Myocyte (in vitro differentiated cells): Measurements from ENCODE around the gene PC. TPM values are rescaled to one million over a fixed set of nuclear protein-coding genes. Genes with fewer than 3 reads are reported as not detected.
"Not testable (repeated sequence)": the region's sequence is repeated elsewhere in the genome, so short reads cannot be mapped to it uniquely, and the experiment has no call there.

ENCODE experiments used
- DNase-seq: peaks from one replicate; pipeline ENCODE4 v3.0.0-alpha.2; 2012; ENCODE audit warnings: low read depth
- total RNA-seq: library from RNA; depleted of rRNA; stranded (reverse); fragments of >200 nt; gene quantifications from 2 replicates; pipeline ENCODE4 v1.2.3, GENCODE V29; 2014

The PC gene
- total RNA-seq, 1 donor from 2014 or later = 55.2 TPM

- no peak for DNase-seq
Observed at GRCh38 chr11:66844496-66845142, 113.6 kb downstream of the PC start.

GRCh38 chr11:66843776-66844495 lies 114.2 kb downstream of the PC start:
- DNase-seq = no peak

GRCh38 chr11:66842896-66843775 lies 115.0 kb downstream of the PC start, which contains the start of gene RCE1:
RCE1 (plus strand) TSS chr11:66843441; CDS start chr11:66843456, 15 bp downstream.
- DNase-seq = peak; percentile 89

DNA sequence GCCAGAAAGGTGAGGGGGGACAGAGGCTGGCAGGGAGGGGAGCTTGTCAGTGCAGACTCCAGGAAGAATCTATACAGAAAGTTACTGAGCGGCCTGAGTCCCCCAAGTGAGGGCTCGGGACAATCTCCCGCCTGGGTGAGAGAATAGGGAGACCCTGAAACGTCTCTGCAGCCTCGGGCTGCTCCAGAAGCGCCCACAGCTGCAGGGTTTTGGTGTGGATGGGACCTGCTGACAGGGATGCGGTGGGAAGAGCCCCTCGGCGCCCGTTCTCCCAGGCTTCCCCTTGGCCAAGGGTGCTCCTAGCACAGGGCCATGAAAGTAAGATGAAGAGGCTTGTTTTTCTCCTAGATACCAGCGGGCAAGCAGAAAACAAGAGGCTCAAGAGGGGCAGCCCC lies 115.7 kb downstream of the PC start:
- no peak for DNase-seq

DNA sequence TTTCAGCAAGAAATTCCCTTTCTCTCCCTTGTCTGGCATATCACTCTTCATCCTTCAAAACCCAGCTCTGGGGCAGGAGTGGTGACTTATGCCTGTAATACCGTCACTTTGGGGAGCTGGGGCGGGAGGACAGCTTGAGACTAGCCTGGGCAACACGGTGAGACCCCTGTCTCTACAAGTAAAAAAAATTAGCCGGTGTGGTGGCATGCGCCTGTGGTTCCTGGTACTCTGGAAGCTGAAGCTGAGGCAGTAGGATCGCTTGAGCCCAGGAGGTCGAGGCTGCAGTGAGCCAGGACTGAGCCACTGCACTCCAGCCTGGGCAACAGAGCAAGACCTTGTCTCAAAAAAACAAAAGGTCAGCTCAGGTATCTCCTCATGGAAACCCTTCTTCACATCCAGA lies 116.3 kb downstream of the PC start:
- no peak for DNase-seq

GRCh38 chr11:66840317-66841091 lies 117.7 kb downstream of the PC start:
- DNase-seq = no peak

DNA sequence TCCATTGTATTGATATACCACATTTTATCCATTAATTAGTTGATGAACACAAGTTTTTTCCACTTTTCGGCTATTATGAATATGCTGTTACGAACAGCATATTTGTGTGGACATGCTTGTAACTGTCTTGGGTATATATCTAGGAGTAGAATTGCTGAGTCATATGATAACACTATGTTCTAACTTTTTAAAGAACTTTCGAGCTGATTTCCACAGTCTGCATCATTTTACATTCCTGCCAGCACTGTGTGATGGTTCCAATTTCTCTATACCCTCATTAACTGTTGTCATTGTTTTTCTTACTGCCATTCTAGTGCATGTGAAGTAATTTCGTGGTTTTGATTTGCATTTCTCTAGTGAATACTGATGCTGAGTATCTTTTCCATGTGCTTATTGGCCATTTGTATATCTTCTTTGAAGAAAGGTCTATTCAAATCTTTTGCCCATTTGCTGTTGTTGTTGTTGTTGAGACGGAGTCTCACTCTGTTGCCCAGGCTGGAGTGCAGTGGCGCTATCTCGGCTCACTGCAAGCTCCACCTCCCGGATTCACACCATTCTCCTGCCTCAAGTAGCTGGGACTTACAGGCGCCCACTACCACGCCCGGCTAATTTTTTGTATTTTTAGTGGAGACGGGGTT lies 122.3 kb downstream of the PC start:
- DNase-seq = no peak

DNA sequence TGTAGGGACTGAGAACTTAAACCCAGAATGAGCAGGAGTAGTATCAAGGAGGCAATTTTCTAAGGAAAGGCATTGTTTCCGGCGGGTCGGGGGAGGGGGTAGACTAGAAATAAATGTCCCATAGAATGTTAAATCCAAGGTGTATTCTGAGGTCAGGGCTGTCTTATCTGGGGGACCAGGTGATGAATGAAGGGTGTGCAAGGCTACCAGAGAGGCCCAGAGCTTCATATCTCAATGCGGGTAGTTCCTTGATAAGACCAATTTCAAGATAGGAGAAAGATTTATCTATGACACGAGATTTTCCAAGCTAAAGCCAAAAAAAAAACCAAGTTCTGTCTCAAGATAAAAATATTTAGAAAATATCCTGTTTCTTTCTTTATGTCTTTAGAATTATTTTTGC lies 123.2 kb downstream of the PC start:
- DNase-seq = no peak

DNA sequence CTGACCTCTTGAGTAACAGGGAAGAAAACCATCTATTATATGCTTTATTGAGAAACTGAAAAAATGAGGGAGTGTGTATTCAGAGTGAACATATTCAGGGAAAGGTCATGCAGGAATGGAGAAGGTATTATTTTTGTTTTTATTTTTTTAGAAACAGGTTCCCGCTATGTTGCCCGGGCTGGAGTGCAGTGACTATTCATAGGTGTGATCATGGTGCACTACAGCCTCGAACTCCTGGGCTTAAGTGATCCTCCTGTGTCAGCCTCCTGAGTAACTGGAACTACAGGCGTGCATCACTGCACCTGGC lies 123.7 kb downstream of the PC start:
- no peak for DNase-seq

- DNase-seq = not testable (repeated sequence)
Observed at GRCh38 chr11:66824573-66824972, 133.6 kb downstream of the PC start.

- no peak for DNase-seq
Observed at GRCh38 chr11:66823700-66824099, 134.5 kb downstream of the PC start.

- DNase-seq = no peak
Observed at GRCh38 chr11:66820901-66821300, 137.3 kb downstream of the PC start.

DNA sequence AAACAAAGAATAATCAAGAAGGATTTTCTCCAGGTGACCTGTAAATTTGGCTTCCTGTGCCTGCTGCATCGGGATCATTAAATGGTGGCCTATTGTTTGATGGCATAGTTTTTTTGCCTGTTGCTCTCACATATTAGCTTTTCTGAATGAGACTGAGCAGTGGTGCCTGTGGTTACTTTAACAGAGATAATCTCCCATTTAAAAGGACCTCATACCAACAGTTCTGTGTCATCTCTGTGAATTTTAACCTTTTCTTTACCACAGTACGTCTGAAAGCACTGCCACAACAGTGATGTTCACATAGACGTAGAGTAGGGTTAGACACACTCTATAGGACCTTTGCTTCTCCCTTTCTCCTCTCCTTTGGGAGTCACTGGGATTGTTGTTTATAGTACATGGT lies 137.8 kb downstream of the PC start:
- DNase-seq = no peak

DNA sequence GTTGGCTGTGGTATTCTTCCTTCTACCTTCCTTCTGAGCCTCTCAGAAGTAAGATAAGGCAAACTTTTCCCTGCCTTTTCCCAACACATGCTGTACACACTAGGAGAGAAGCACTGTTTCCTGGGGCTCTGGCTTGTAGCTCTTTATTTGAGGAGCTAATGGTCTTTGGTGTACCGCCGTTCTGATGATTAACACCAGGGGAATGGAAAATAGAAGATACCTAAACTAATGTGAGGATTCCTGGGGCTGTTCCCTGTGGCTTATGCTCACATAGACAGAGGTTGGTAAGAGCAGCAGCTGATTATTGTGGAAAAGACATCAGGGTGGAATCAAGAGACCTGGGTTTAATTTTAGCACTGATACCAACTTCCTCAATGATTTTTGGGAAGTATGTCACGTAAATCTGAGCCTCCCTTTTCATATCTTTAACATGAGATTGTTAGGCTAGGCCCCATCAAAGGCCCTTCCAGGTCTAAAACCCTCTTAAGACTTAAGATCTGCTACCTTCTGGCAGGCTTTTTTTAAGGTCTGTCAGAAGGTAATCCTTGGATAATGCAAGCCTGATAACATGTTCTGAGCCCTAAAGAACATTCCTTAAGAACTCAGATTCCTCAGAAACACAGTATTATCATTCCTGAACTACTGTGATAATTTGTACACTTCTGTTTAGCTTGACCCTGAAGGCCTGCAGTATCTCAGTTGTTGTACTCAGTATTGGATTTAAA lies 139.8 kb downstream of the PC start:
- peak; percentile 12 for DNase-seq

DNA sequence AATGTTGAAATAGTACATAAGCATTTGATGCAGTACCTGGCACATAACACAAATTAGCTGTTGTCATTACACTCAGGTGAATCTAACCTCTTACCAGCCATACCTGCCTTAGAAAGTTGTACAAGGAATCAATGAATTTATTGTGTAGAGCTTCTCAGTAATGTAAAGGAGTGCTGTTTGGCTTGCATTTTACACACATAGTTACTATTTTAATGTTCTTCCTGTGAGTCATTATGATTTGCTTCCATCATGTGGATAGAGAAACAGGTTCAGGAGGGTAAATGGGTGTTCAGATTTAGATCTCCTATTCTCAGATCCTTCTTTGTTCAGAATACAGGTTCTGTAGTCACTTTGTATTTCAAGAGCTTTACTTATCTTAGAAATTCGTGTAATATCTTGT lies 142.5 kb downstream of the PC start:
- DNase-seq = no peak

DNA sequence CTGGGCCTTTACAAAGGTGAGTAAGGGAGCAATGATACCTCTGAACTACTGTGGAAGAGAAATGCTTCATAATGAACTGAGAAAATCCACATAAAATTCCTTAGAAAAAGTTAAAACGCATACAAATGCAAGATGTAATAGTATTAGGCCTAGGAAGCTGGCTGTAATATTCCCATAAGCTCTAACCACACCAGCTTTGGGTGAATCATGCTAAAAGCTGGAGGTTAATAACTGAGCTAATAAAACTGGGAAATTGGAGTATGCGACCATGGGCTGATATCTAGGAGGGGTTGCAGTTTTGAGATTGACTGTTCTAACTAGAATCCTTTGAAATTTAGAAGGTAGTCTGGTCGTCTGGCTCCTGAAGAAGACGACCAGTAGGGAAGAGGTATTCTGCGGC lies 143.5 kb downstream of the PC start:
- DNase-seq = no peak

- no peak for DNase-seq
Observed at GRCh38 chr11:66810576-66811185, 147.5 kb downstream of the PC start.

DNA sequence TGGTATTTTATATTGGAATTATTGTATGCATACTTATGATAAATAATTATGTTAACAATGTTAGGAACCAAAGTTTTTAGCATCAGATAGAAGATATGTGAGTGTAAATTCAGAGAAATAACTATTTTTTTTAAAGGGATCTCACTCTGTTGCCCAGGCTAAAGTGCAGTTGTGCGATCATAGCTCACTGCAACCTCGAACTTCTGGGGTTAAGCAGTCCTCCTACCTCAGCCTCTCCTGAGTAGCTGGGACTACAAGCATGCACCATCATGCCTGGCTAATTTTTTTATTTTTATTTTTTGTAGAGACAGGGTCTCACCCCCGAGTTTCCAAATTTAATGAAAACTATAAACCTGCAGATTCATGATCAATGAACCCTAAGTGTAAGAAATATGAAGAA lies 148.6 kb downstream of the PC start:
- DNase-seq = no peak

DNA sequence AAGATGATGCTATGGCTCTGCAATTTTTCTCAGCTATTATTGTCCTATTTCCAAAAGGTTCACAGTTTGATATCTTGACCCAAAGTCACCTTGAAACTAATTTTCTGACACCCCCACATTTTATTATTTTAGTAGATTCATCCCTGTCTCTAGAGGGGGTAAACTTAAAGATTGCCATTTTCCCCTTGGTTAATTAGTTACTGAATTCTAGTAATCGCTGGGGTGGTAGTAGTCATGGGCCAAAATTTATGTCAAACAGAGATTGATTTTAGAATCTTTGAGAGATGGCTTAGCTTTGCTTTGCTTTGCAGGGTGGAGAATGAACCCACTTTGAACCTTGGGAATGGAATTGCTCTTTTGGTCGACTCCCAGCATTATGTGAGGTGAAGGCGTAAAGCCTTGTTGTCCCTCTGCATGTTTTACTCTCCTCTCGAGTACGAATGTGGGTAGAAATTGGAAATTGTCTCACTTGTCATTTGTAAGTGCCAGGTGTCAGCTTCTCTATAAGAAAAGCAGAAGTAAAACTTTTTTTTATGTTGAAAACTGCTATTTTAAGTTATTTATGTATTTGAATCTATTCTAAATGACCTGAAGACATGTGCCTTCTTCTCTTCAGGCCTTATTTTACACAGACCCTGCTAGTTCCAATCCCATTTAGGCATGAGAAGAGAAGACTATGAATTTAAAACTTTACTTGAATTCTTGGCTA lies 157.3 kb downstream of the PC start:
- DNase-seq = no peak
